Activated T-helper 17 cell treated with anti-CD3 and anti-CD28 coated beads, Interleukin-2, amount 50 U/mL, for 72 hours (primary cell): ENCODE data around the gene CLIP4. TPM values are rescaled to one million over a fixed set of nuclear protein-coding genes. Genes with fewer than 3 reads are reported as not detected.

ENCODE experiments used
- ATAC-seq: fragments of 150-1000 bp; cut with Tn5 transposase; replicated peaks from 2 replicates; pipeline ENCODE4 v1.10.0; 2021; ENCODE audit warnings: mild to moderate bottlenecking, moderate library complexity
- H3K27ac Mint-ChIP-seq: one replicate; pipeline ENCODE4 v1.8.0; 2022; ENCODE audit warnings: mixed read lengths
- H3K27me3 Mint-ChIP-seq: one replicate; pipeline ENCODE4 v1.8.0; 2022; ENCODE audit warnings: mixed read lengths
- H3K36me3 Mint-ChIP-seq: one replicate; pipeline ENCODE4 v1.8.0; 2022; ENCODE audit warnings: low read depth, mild to moderate bottlenecking, mixed read lengths
- H3K4me1 Mint-ChIP-seq: one replicate; pipeline ENCODE4 v1.8.0; 2022; ENCODE audit warnings: mixed read lengths
- H3K4me3 Mint-ChIP-seq: one replicate; pipeline ENCODE4 v1.8.0; 2022; ENCODE audit warnings: mild to moderate bottlenecking, mixed read lengths
- H3K9me3 Mint-ChIP-seq: one replicate; pipeline ENCODE4 v1.8.0; 2022; ENCODE audit warnings: mixed read lengths
- total RNA-seq, 2 donors: library from RNA; stranded (reverse); gene quantifications; one replicate each; pipeline ENCODE4 v1.2.3, GENCODE V29; 2022

Gene CLIP4
- total RNA-seq, 2 donors from 2014 or later = 23.3 to 24.5 TPM

DNA sequence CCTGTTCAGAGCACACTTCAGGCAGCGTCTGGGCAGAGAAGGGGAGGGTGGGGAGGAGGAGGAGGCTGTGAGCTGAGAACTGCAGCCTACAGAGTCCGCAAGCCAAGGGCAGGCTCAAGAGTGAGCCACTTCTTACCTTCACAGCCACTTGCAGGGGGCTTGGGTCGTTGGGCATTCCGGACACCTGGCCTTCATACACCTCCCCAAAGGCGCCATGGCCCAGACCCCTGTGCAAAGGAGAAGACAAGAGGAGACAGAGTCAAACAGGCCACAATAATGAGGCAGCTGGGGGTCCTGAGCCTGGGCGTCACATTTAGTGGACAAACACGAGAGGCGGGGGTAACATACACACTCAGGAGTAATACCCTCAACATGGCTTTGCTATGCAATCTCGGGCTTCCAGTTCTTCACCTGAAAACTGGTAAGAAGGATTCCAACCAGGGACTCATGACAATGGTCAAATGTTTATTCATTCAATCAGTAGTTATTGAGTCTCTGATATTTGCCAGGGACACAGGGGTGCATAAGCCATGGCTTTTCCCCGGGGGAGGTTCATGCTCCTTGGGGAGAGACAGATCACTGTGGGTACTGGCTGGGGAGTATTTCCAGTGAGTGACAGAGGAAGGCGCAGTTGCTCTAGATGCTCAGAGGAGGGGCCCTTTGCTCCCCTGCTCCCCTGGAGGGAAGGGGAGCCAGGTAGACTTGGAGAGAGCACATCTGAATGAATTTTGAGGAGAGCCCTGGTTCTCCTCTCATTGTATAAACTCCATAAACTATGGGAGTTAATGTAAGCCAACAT is 107.4 kb downstream of the CLIP4 start:
- Mint-ChIP-seq H3K27ac (no peak overlapping the region), H3K27me3 (peaks cover 6% of the 10 kb centered on the region), H3K9me3 (no peaks in the 10 kb centered on the region), H3K4me3 (no peak overlapping the region), H3K4me1 (no peaks in the 10 kb centered on the region), H3K36me3 (no peaks in the 10 kb centered on the region)
- ATAC-seq = no peak

- H3K4me1 Mint-ChIP-seq = no peaks in the 10 kb centered on the region
- no peak overlapping the region for H3K4me3 Mint-ChIP-seq
- H3K9me3 Mint-ChIP-seq = no peaks in the 10 kb centered on the region
- H3K27ac Mint-ChIP-seq = no peak overlapping the region
- ATAC-seq = no peak
- H3K36me3 Mint-ChIP-seq = no peaks in the 10 kb centered on the region
- peaks cover 6% of the 10 kb centered on the region for H3K27me3 Mint-ChIP-seq
Observed at GRCh38 chr2:29223257-29223656, 108.0 kb downstream of the CLIP4 start.

DNA sequence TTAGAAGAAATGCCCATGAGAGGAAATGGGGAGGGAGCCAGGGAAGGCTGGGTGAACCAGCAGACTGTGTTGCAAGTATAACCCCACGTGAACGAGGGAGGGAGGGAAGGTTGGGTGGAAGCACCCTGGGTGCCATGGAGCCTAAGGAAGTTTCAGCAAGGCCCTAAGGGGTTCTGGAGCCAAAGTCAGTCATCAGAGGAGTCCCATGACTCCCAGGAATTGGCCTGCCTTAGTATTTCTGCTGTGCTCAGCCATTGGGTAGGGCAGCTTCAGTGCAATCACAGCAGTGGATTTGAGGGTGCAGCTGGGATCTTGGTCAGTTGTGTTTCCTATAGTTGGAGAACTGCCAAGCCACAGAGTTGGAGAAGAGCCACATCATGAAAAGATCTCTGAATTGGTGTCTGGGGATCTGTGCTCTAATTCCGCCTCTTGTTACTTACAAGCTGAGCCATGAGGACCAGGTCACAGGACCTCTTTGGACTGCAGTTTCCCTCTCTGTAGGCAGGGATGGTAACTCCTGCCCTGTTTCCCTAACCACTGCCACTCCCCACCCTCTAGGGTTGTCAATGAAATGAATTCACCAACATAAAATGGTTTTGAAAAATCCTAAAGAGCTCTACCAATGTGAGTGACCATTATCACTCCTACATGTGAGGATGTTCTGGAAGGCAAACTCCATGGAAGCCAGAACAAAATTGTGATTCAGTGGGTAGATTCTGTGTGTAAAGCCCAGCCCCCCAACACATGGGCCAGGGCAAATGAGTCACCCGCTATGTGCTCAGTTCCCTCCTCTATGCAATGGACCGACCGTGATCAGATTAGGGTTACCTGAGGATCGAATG is 108.9 kb downstream of the CLIP4 start:
- H3K9me3 Mint-ChIP-seq = no peaks in the 10 kb centered on the region
- no peak overlapping the region for H3K27ac Mint-ChIP-seq
- no peaks in the 10 kb centered on the region for H3K36me3 Mint-ChIP-seq
- peaks cover 6% of the 10 kb centered on the region for H3K27me3 Mint-ChIP-seq
- no peak overlapping the region for H3K4me3 Mint-ChIP-seq
- ATAC-seq = no peak
- H3K4me1 Mint-ChIP-seq = no peaks in the 10 kb centered on the region

DNA sequence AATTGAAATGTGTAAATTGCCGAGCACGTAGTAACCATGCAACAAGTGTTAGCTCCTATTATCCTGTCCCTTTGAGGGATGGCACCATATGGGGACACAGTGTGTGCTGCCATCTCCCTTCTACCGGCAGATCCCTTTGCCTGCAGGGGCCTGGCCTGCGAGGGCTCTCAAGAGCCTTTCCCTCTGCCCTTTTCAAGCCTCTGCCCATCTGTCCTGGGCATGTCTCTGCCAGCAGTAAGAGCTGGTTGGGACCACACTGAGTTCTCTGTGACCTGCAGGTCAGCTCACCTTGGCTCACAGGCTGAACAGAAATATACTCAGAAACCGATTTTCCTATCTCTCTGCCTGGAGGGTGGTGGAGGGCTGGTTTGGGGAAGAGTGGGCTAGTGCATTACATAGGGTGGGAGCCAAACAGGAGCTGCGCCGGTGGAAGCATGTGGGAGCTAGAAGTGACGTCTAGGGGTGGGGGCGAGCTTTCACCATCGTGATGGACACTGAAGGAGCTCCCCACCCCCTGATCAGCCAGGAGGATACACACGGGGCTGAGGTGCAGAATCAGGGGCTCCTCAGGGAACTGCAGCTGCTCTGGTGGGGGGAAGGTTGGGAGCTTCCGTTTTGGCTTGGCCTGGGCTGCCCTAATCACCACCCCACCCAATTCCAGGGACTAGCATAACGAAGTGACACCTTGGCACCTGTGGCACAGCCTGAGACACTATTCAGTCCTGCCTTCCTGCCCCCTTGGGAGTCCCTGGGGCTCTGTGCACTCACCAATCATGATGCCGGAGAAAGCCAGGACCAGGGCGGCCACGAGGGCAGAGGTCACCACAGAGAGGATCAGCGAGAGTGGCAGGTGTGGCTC is 109.7 kb downstream of the CLIP4 start:
- no peak for ATAC-seq

DNA sequence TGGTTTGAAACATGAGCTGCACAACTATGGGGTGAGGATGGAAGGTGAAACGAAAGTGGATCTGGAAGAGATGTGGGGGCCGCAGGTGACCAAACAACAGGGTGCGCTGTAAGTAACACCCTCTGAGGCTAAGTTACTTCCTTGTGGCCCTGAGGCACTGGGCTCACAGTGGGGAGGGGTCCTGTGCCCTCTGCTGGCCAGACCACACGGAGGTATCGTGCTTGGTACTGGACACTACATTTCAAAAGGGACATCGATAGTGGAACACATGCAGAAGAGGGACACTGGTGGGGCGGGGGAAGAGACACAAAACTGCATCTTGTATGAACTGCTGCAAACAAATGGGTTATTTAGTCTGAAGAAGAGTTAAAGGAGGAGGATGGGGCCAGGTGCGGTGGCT is 110.6 kb downstream of the CLIP4 start:
- Mint-ChIP-seq H3K27ac (no peak overlapping the region), H3K4me3 (no peak overlapping the region), H3K36me3 (no peaks in the 10 kb centered on the region), H3K9me3 (no peaks in the 10 kb centered on the region), H3K27me3 (peaks cover 9% of the 10 kb centered on the region), H3K4me1 (no peaks in the 10 kb centered on the region)
- no peak for ATAC-seq

More for the DNA sequence above, 109.7 kb downstream of the CLIP4 start:
- H3K9me3 Mint-ChIP-seq = no peaks in the 10 kb centered on the region
- no peaks in the 10 kb centered on the region for H3K4me1 Mint-ChIP-seq
- H3K27ac Mint-ChIP-seq = no peak overlapping the region
- peaks cover 9% of the 10 kb centered on the region for H3K27me3 Mint-ChIP-seq
- no peaks in the 10 kb centered on the region for H3K36me3 Mint-ChIP-seq
- no peak overlapping the region for H3K4me3 Mint-ChIP-seq

DNA sequence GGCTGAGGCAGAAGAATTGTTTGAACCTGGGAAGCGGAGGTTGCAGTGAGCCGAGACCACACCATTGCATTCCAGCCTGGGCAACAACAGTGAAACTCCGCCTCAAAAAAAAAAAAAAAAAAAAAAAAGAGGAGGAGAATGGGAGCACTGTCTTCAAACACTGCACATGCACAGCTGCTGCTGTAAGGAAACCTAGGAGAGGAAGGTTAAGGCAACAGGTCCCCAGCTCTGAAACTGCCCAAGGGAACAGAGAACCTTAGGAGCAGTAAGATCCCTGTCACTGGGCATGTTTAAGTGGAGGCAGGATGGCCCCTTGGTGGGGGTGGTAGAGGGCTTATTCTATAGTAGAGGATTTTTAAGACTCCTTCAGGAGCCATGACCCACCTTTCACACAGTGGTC is 111.2 kb downstream of the CLIP4 start:
- H3K27ac Mint-ChIP-seq = no peak overlapping the region
- no peak for ATAC-seq
- H3K4me1 Mint-ChIP-seq = no peaks in the 10 kb centered on the region
- no peak overlapping the region for H3K4me3 Mint-ChIP-seq
- no peaks in the 10 kb centered on the region for H3K36me3 Mint-ChIP-seq
- no peaks in the 10 kb centered on the region for H3K9me3 Mint-ChIP-seq
- H3K27me3 Mint-ChIP-seq = peaks cover 9% of the 10 kb centered on the region

DNA sequence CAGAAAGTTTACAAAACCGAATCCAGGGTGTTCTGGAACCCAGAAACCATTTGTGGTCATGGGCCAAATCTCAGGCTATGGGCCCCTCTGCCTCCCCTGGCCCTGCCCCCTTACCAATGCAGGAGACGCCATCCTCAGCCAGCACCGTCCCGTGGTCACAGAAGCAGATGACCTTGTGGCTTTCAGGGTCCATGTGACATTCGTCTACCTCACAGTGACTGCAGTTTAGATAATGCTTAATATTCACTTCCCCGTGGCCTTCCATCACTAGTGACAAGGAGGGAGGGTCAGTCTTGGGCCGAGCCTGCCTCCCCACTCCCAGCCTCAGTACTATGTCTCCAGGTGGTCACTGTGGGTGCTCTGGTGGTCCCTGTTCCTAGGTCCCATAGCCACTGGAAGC is 111.6 kb downstream of the CLIP4 start:
- H3K36me3 Mint-ChIP-seq = no peaks in the 10 kb centered on the region
- no peaks in the 10 kb centered on the region for H3K4me1 Mint-ChIP-seq
- no peak for ATAC-seq
- no peaks in the 10 kb centered on the region for H3K9me3 Mint-ChIP-seq
- no peak overlapping the region for H3K27ac Mint-ChIP-seq
- H3K4me3 Mint-ChIP-seq = no peak overlapping the region
- H3K27me3 Mint-ChIP-seq = peaks cover 9% of the 10 kb centered on the region

DNA sequence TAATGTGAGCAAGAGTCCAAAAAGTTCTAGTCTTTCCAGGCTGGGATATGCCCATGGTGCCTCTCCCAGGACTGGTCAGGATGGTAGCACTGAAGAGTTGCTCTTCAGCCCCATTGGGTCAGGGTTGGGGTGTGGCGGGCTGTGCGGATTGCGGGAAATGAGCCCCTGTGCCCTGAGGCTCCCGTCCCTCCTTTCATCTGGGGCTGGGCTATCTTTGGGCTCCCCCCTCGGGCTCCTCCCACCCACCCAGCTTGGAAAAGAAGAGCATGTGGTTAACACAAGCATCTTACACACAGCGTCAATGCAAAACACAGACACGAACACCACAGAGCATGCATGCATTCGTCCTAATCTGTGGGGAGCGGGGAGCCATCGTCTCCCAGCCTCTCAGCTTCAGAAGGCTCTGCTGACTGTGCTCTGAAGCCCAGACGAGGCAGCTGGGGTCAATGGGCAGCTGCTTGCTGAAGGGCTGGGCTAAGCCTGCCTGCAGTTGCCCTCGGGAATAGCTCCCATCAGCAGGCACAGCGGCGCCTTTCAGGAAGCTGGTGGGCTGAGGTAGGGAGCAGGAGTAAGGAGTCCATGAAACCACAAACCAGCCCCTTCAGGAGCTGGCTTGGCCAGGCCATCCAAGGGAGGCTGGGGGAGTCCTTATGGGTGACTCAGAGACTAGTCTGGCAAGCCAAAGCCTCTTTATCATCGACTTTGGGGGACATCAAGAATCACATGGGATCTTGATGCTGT is 112.9 kb downstream of the CLIP4 start:
- Mint-ChIP-seq H3K9me3 (no peaks in the 10 kb centered on the region), H3K4me1 (no peaks in the 10 kb centered on the region), H3K27me3 (peaks cover 9% of the 10 kb centered on the region), H3K36me3 (no peaks in the 10 kb centered on the region), H3K4me3 (no peak overlapping the region), H3K27ac (no peak overlapping the region)
- ATAC-seq = no peak

DNA sequence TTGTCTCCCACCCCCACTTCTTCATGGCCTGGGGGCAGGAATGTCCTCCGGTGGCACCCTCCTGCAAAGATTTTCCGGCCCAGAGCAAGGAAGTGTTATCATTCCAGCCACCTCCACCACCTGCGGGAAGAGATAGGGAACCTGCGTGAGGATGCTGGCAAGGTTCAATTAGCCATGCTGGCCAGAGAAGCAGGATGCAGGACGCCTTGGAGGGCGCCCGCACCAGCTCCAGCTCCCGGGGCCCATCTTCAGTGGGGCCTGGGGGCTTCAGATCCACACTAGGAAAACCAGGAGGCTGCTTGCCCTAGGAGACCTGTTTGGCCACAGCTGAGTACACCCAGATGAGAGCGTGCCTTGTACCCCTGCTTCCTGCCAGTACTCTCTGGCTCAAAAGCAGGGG is 113.7 kb downstream of the CLIP4 start:
- Mint-ChIP-seq H3K27me3 (peaks cover 9% of the 10 kb centered on the region), H3K9me3 (no peaks in the 10 kb centered on the region), H3K4me1 (no peaks in the 10 kb centered on the region), H3K36me3 (no peaks in the 10 kb centered on the region), H3K27ac (no peak overlapping the region), H3K4me3 (no peak overlapping the region)
- ATAC-seq = no peak

- ATAC-seq = no peak
- Mint-ChIP-seq H3K4me1 (no peaks in the 10 kb centered on the region), H3K9me3 (no peaks in the 10 kb centered on the region), H3K4me3 (no peak overlapping the region), H3K27ac (no peak overlapping the region), H3K36me3 (no peaks in the 10 kb centered on the region), H3K27me3 (peaks cover 9% of the 10 kb centered on the region)
Observed at GRCh38 chr2:29229640-29230039, 114.4 kb downstream of the CLIP4 start.

GRCh38 chr2:29232041-29232440 is 116.8 kb downstream of the CLIP4 start:
- Mint-ChIP-seq H3K27me3 (peaks cover 10% of the 10 kb centered on the region), H3K9me3 (no peaks in the 10 kb centered on the region), H3K36me3 (no peaks in the 10 kb centered on the region), H3K4me3 (no peak overlapping the region), H3K27ac (no peak overlapping the region), H3K4me1 (no peaks in the 10 kb centered on the region)
- no peak for ATAC-seq

- H3K27ac Mint-ChIP-seq = no peak overlapping the region
Observed at GRCh38 chr2:29233428-29233827, 118.2 kb downstream of the CLIP4 start.

GRCh38 chr2:29235411-29235810 is 120.2 kb downstream of the CLIP4 start:
- H3K9me3 Mint-ChIP-seq = no peaks in the 10 kb centered on the region
- no peaks in the 10 kb centered on the region for H3K4me1 Mint-ChIP-seq
- no peaks in the 10 kb centered on the region for H3K36me3 Mint-ChIP-seq
- H3K27me3 Mint-ChIP-seq = peaks cover 13% of the 10 kb centered on the region
- no peak overlapping the region for H3K27ac Mint-ChIP-seq
- no peak for ATAC-seq
- no peak overlapping the region for H3K4me3 Mint-ChIP-seq

More at GRCh38 chr2:29233428-29233827, 118.2 kb downstream of the CLIP4 start:
- no peaks in the 10 kb centered on the region for H3K36me3 Mint-ChIP-seq
- H3K4me1 Mint-ChIP-seq = no peaks in the 10 kb centered on the region
- H3K4me3 Mint-ChIP-seq = no peak overlapping the region
- H3K27me3 Mint-ChIP-seq = peaks cover 14% of the 10 kb centered on the region
- no peaks in the 10 kb centered on the region for H3K9me3 Mint-ChIP-seq
- no peak for ATAC-seq

- H3K9me3 Mint-ChIP-seq = no peaks in the 10 kb centered on the region
- ATAC-seq = no peak
Observed at GRCh38 chr2:29236074-29236473, 120.9 kb downstream of the CLIP4 start.

More at GRCh38 chr2:29236074-29236473, 120.9 kb downstream of the CLIP4 start:
- Mint-ChIP-seq H3K4me1 (no peaks in the 10 kb centered on the region), H3K27ac (no peak overlapping the region), H3K36me3 (no peaks in the 10 kb centered on the region), H3K4me3 (no peak overlapping the region), H3K27me3 (peaks cover 16% of the 10 kb centered on the region)
